ENCODE results near the gene DNAJC11. TPM values are rescaled to one million over a fixed set of nuclear protein-coding genes. Genes with fewer than 3 reads are reported as not detected.

DNAJC11 gene
- polyA plus RNA-seq, 4 donors = 37.8 to 52.6 (median 40.3) TPM

- DNase-seq = no peak
- Histone ChIP-seq H3K4me1 (ENCODE audit: control insufficient read depth in 3 of 3, insufficient read depth in 2 of 3, low read depth in 1 of 3, low read length in 2 of 3) (no peaks in the 10 kb centered on the region), H3K27me3 (ENCODE audit: control insufficient read depth in 3 of 3, insufficient read depth in 3 of 3, low read length in 3 of 3) (peaks cover 0 to 12% (median 0%) of the 10 kb centered on the region in 3 donors), H3K4me3 (ENCODE audit: low read depth in 1 of 3, low read length in 3 of 3) (no peak overlapping the region), H3K36me3 (ENCODE audit: control insufficient read depth in 3 of 3, insufficient read depth in 2 of 3, low read depth in 1 of 3, low read length in 3 of 3) (no peaks in the 10 kb centered on the region), H3K27ac (ENCODE audit: low read depth in 1 of 3, low read length in 2 of 3) (no peak overlapping the region), H3K9me3 (ENCODE audit: control insufficient read depth in 2 of 2, insufficient read depth in 1 of 2, low read depth in 1 of 2, low read length in 1 of 2) (no peaks in the 10 kb centered on the region)
- FAIRE-seq = no peak
- 88 to 99% (median 92%) methylated on average over 5 of the region's 5 CpGs for WGBS, 3 donors
Observed at GRCh38 chr1:6732942-6733341, 31.3 kb upstream of the DNAJC11 start.

GRCh38 chr1:6731905-6732304 lies 30.3 kb upstream of the DNAJC11 start:
- H3K9me3 ChIP-seq (ENCODE audit: control insufficient read depth in 2 of 2, insufficient read depth in 1 of 2, low read depth in 1 of 2, low read length in 1 of 2) = no peaks in the 10 kb centered on the region
- WGBS, 3 donors = 41 to 60% (median 49%) methylated on average over 3 of the region's 3 CpGs
- no peak overlapping the region for H3K27ac ChIP-seq (ENCODE audit: low read depth in 1 of 3, low read length in 2 of 3)
- H3K4me1 ChIP-seq (ENCODE audit: control insufficient read depth in 3 of 3, insufficient read depth in 2 of 3, low read depth in 1 of 3, low read length in 2 of 3) = no peaks in the 10 kb centered on the region
- peaks cover 0 to 12% (median 0%) of the 10 kb centered on the region in 3 donors for H3K27me3 ChIP-seq (ENCODE audit: control insufficient read depth in 3 of 3, insufficient read depth in 3 of 3, low read length in 3 of 3)
- FAIRE-seq (no peak), DNase-seq (no peak)
- no peaks in the 10 kb centered on the region for H3K36me3 ChIP-seq (ENCODE audit: control insufficient read depth in 3 of 3, insufficient read depth in 2 of 3, low read depth in 1 of 3, low read length in 3 of 3)
- no peak overlapping the region for H3K4me3 ChIP-seq (ENCODE audit: low read depth in 1 of 3, low read length in 3 of 3)

DNA sequence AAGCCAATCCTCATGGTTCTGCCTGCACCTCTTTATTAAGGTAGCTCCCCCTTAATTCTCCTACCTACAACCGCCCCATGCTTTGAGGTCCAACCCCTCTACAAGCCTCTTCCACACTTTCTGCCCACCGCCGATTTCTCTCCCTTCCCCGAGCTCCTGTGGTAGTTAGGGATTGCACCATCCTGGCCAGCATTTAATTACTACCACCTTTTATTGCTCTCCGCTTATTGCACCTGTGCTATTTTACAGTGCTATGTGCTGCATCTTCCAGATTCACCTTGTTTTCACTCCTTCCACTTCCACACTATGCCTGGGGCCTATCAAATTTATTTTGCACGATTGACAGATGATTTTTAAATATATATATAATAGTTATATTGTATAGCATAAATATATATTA lies 29.3 kb upstream of the DNAJC11 start:
- FAIRE-seq = no peak
- Histone ChIP-seq H3K9me3 (ENCODE audit: control insufficient read depth in 2 of 2, insufficient read depth in 1 of 2, low read depth in 1 of 2, low read length in 1 of 2) (no peaks in the 10 kb centered on the region), H3K4me3 (ENCODE audit: low read depth in 1 of 3, low read length in 3 of 3) (no peak overlapping the region), H3K27ac (ENCODE audit: low read depth in 1 of 3, low read length in 2 of 3) (no peak overlapping the region), H3K4me1 (ENCODE audit: control insufficient read depth in 3 of 3, insufficient read depth in 2 of 3, low read depth in 1 of 3, low read length in 2 of 3) (no peaks in the 10 kb centered on the region), H3K27me3 (ENCODE audit: control insufficient read depth in 3 of 3, insufficient read depth in 3 of 3, low read length in 3 of 3) (peaks cover 0 to 12% (median 0%) of the 10 kb centered on the region in 3 donors), H3K36me3 (ENCODE audit: control insufficient read depth in 3 of 3, insufficient read depth in 2 of 3, low read depth in 1 of 3, low read length in 3 of 3) (no peaks in the 10 kb centered on the region)
- DNase-seq = peak; percentile 21 to 55
- WGBS, 3 donors = 22 to 66% (median 31%) methylated on average over 6 of the region's 6 CpGs

DNA sequence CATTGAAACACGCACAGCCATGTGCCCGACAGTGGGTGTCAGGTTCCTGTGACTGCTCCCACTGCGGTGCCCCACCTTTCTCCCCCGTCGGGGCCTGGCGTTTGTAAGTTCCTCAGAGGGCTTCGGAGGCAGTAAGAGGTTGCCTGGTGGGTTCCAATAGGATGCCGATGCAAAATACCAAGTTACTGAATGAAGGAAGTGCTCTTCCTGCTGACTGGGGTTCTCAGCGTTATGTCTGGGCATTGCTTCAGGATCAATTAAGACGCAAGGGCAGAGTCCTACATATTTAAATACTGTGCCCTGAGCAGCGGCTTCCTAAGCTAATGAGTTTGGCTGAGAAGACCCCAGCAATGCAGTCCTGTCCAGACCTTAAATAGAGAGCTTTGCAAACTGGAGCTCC lies 28.9 kb upstream of the DNAJC11 start:
- Histone ChIP-seq H3K27me3 (ENCODE audit: control insufficient read depth in 3 of 3, insufficient read depth in 3 of 3, low read length in 3 of 3) (peaks cover 0 to 8% (median 0%) of the 10 kb centered on the region in 3 donors), H3K27ac (ENCODE audit: low read depth in 1 of 3, low read length in 2 of 3) (no peak overlapping the region), H3K36me3 (ENCODE audit: control insufficient read depth in 3 of 3, insufficient read depth in 2 of 3, low read depth in 1 of 3, low read length in 3 of 3) (no peaks in the 10 kb centered on the region), H3K4me3 (ENCODE audit: low read depth in 1 of 3, low read length in 3 of 3) (no peak overlapping the region), H3K4me1 (ENCODE audit: control insufficient read depth in 3 of 3, insufficient read depth in 2 of 3, low read depth in 1 of 3, low read length in 2 of 3) (no peaks in the 10 kb centered on the region), H3K9me3 (ENCODE audit: control insufficient read depth in 2 of 2, insufficient read depth in 1 of 2, low read depth in 1 of 2, low read length in 1 of 2) (no peaks in the 10 kb centered on the region)
- FAIRE-seq (no peak), DNase-seq (no peak)
- 20 to 31% (median 24%) methylated on average over 11 of the region's 11 CpGs for WGBS, 3 donors

DNA sequence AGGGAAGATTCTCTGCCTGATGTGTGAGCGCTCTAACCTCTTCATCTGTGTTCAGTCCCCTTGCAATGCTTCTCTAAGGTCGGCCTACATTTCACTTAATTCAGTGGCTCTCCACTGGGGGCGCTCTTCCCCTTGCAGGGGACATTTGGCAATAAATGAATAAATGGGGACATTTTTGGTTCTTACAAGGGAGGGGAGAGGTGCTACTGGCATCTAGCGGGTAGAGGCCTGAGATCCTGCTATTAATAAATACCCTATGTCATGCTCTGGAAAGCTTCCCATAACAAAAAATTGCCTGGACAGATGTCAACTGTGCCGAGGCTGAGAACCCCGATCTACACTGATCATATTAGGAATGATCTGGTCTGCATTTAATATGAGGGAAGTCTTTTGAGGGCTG lies 25.9 kb upstream of the DNAJC11 start:
- no peaks in the 10 kb centered on the region for H3K36me3 ChIP-seq (ENCODE audit: control insufficient read depth in 3 of 3, insufficient read depth in 2 of 3, low read depth in 1 of 3, low read length in 3 of 3)
- FAIRE-seq (no peak), DNase-seq (peak; percentile 49 to 59)
- no peak overlapping the region for H3K27ac ChIP-seq (ENCODE audit: low read depth in 1 of 3, low read length in 2 of 3)
- H3K27me3 ChIP-seq (ENCODE audit: control insufficient read depth in 3 of 3, insufficient read depth in 3 of 3, low read length in 3 of 3) = peaks cover 0 to 7% (median 0%) of the 10 kb centered on the region in 3 donors
- no peaks in the 10 kb centered on the region for H3K4me1 ChIP-seq (ENCODE audit: control insufficient read depth in 3 of 3, insufficient read depth in 2 of 3, low read depth in 1 of 3, low read length in 2 of 3)
- 32 to 41% (median 39%) methylated on average over 6 of the region's 6 CpGs for WGBS, 3 donors
- no peak overlapping the region for H3K4me3 ChIP-seq (ENCODE audit: low read depth in 1 of 3, low read length in 3 of 3)
- H3K9me3 ChIP-seq (ENCODE audit: control insufficient read depth in 2 of 2, insufficient read depth in 1 of 2, low read depth in 1 of 2, low read length in 1 of 2) = no peaks in the 10 kb centered on the region

- H3K27ac ChIP-seq (ENCODE audit: low read depth in 1 of 3, low read length in 2 of 3) = no peak overlapping the region
- H3K27me3 ChIP-seq (ENCODE audit: control insufficient read depth in 3 of 3, insufficient read depth in 3 of 3, low read length in 3 of 3) = peaks cover 0 to 7% (median 0%) of the 10 kb centered on the region in 3 donors
- no peaks in the 10 kb centered on the region for H3K36me3 ChIP-seq (ENCODE audit: control insufficient read depth in 3 of 3, insufficient read depth in 2 of 3, low read depth in 1 of 3, low read length in 3 of 3)
- H3K4me1 ChIP-seq (ENCODE audit: control insufficient read depth in 3 of 3, insufficient read depth in 2 of 3, low read depth in 1 of 3, low read length in 2 of 3) = no peaks in the 10 kb centered on the region
- DNase-seq (no peak), FAIRE-seq (no peak)
- no peak overlapping the region for H3K4me3 ChIP-seq (ENCODE audit: low read depth in 1 of 3, low read length in 3 of 3)
- H3K9me3 ChIP-seq (ENCODE audit: control insufficient read depth in 2 of 2, insufficient read depth in 1 of 2, low read depth in 1 of 2, low read length in 1 of 2) = no peaks in the 10 kb centered on the region
- 88 to 91% (median 91%) methylated on average over 7 of the region's 7 CpGs for WGBS, 3 donors
Observed at GRCh38 chr1:6726253-6726652, 24.6 kb upstream of the DNAJC11 start.

DNA sequence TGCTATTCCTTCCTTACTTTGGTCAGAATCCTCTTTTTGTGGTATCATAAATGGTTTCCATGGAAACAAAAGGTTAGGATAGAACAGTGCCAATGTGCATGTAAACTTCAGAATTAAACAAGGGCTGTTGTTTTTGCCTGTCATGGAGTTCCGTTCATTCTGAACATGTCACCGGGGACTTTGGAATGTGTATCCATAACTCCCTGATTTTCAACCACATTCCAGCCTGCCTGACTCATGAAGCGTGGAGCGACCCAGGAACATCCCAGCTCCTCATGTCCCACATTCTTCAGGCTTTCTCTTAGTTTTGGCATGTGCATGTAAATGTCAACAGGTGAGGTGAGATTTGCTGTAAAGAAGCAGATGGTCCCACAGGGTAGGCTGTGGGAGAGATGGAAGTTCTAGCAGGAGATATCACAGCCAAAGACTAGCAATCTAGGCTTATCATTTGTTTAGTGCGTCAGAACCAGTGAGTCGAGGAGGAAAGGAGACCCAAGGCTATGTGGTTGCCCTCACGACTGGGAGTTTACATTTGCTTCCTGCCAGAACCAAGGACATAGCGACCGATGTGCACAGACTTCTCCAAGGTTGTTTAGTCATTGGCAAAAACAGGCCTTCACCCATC lies 23.0 kb upstream of the DNAJC11 start:
- H3K36me3 ChIP-seq (ENCODE audit: control insufficient read depth in 3 of 3, insufficient read depth in 2 of 3, low read depth in 1 of 3, low read length in 3 of 3) = no peaks in the 10 kb centered on the region
- H3K27me3 ChIP-seq (ENCODE audit: control insufficient read depth in 3 of 3, insufficient read depth in 3 of 3, low read length in 3 of 3) = peaks cover 0 to 2% (median 0%) of the 10 kb centered on the region in 3 donors
- no peak overlapping the region for H3K4me3 ChIP-seq (ENCODE audit: low read depth in 1 of 3, low read length in 3 of 3)
- no peaks in the 10 kb centered on the region for H3K4me1 ChIP-seq (ENCODE audit: control insufficient read depth in 3 of 3, insufficient read depth in 2 of 3, low read depth in 1 of 3, low read length in 2 of 3)
- WGBS, 3 donors = 59 to 65% (median 62%) methylated on average over 9 of the region's 9 CpGs
- no peaks in the 10 kb centered on the region for H3K9me3 ChIP-seq (ENCODE audit: control insufficient read depth in 2 of 2, insufficient read depth in 1 of 2, low read depth in 1 of 2, low read length in 1 of 2)
- FAIRE-seq = no peak
- H3K27ac ChIP-seq (ENCODE audit: low read depth in 1 of 3, low read length in 2 of 3) = no peak overlapping the region
- DNase-seq = peak in 1 of 2 donors; percentile 34

DNA sequence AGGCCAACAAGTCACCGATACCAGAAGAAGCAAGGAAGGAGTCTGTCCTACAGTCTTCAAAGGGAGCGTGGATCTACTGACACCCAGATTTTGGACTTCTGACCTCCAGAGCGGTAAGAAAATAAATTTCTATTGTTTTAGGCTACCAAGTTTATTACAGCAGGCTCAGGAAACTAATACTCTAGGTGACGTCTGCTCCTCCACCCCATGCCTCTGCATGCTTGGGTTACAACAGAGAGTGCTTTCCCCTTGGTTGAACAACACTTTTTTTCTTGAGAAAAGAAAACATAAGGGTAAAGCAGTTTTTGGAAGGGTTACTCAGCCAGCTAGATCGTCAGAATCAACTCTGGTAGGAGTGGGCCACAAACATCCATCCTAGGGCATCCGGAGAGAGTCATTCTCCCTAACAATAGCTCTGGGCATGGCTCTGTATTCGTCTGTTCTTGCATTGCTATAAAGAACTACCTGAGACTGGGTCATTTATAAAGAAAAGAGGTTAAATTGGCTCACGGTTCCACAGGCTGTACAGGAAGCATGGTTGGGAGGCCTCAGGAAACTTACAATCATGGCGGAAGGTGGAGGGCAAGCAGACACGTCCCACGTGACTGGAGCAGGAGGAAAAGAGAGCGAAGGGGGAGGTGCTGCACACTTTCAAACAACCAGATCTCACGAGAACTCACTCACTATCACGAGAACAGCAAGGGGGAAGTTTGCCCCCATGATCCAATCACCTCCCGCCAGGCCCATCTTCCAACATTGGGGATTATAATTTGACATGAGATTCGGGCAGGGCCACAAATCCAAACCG lies 22.2 kb upstream of the DNAJC11 start:
- FAIRE-seq (no peak), DNase-seq (no peak)
- Histone ChIP-seq H3K36me3 (ENCODE audit: control insufficient read depth in 3 of 3, insufficient read depth in 2 of 3, low read depth in 1 of 3, low read length in 3 of 3) (no peaks in the 10 kb centered on the region), H3K27ac (ENCODE audit: low read depth in 1 of 3, low read length in 2 of 3) (no peak overlapping the region), H3K9me3 (ENCODE audit: control insufficient read depth in 2 of 2, insufficient read depth in 1 of 2, low read depth in 1 of 2, low read length in 1 of 2) (no peaks in the 10 kb centered on the region), H3K4me3 (ENCODE audit: low read depth in 1 of 3, low read length in 3 of 3) (no peak overlapping the region), H3K4me1 (ENCODE audit: control insufficient read depth in 3 of 3, insufficient read depth in 2 of 3, low read depth in 1 of 3, low read length in 2 of 3) (no peaks in the 10 kb centered on the region), H3K27me3 (ENCODE audit: control insufficient read depth in 3 of 3, insufficient read depth in 3 of 3, low read length in 3 of 3) (no peaks in the 10 kb centered on the region)
- WGBS, 3 donors = 62 to 67% (median 63%) methylated on average over 17 of the region's 17 CpGs

All from small intestine (tissue), 7 donors.